Memory B cell (primary cell): ENCODE data around the gene ZEB2.
A peak's percentile ranks its signal among the peaks of the same experiment; 100 is the strongest.

Experiments
- ATAC-seq: fragments of 150-1000 bp; cut with Tn5 transposase; 2 replicates; pipeline ENCODE4 v1.10.0; 2021; ENCODE audit warnings: low read depth, mild to moderate bottlenecking, moderate library complexity
- DNase-seq, 2 donors: peaks; one replicate each; pipeline ENCODE4 v3.0.0; 2022; ENCODE audit warnings: low spot score in 2 of 2
- H3K27ac Mint-ChIP-seq: one replicate; pipeline ENCODE4 v1.8.0; 2022; ENCODE audit warnings: mild to moderate bottlenecking, moderate library complexity, mixed read lengths
- H3K27me3 Mint-ChIP-seq: one replicate; pipeline ENCODE4 v1.8.0; 2022; ENCODE audit warnings: mixed read lengths
- H3K36me3 Mint-ChIP-seq: one replicate; pipeline ENCODE4 v1.8.0; 2022; ENCODE audit warnings: mild to moderate bottlenecking, mixed read lengths
- H3K4me1 Mint-ChIP-seq: one replicate; pipeline ENCODE4 v1.8.0; 2022; ENCODE audit warnings: mixed read lengths
- H3K4me3 Mint-ChIP-seq: one replicate; pipeline ENCODE4 v1.8.0; 2022; ENCODE audit warnings: mild to moderate bottlenecking, moderate library complexity, mixed read lengths
- H3K9me3 Mint-ChIP-seq: one replicate; pipeline ENCODE4 v1.8.0; 2022; ENCODE audit warnings: mixed read lengths

ZEB2 gene

DNA sequence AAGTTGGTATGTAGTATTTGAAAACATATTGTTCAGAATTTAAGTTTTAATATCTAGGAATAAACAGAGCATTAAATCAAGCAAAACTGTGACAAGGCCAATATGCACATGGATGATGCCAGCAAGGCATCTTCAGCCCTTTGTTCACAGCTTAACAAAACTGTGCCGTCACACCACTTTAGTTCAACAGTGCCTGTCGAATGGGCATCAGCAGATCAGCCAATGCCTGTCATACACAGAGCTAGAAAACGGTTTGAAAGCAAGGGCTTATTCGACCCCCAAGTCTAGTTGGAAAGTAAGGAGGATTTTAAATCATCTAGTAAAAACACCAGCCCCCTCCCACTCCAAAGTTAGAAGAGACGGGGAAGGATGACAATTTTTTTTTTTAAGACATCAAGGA is 16.7 kb downstream of the ZEB2 start:
- DNase-seq (no peak), ATAC-seq (no peak)
- no peak overlapping the region for H3K27ac Mint-ChIP-seq
- H3K36me3 Mint-ChIP-seq: peaks cover 10% of the 10 kb centered on the region
- peaks cover 37% of the 10 kb centered on the region for H3K4me1 Mint-ChIP-seq
- no peaks in the 10 kb centered on the region for H3K9me3 Mint-ChIP-seq
- H3K27me3 Mint-ChIP-seq: no peaks in the 10 kb centered on the region
- H3K4me3 Mint-ChIP-seq: no peak overlapping the region

DNA sequence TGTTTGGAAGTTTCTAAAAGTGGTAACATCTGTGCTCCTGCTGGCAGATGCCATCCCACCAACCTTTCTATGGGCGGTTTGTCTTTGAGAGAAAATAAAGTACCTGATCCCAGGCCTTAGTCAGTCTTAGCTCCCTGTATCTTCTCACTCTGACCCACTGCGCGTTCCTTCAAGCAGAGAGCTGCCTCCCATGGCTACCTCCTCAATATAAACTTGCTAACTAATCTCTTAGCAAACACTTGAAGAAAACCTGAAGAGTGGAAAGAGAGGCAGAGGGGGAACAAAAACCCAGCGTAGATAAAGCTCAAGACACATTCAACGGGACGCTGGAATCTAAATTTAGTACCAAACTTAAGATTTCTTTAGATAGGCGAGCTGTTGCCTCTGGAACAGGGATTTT is 17.6 kb downstream of the ZEB2 start:
- no peak overlapping the region for H3K4me3 Mint-ChIP-seq
- H3K27ac Mint-ChIP-seq: peak overlapping the region; percentile 35
- DNase-seq (no peak), ATAC-seq (no peak)
- peaks cover 32% of the 10 kb centered on the region for H3K4me1 Mint-ChIP-seq
- no peaks in the 10 kb centered on the region for H3K27me3 Mint-ChIP-seq
- no peaks in the 10 kb centered on the region for H3K9me3 Mint-ChIP-seq
- peaks cover 12% of the 10 kb centered on the region for H3K36me3 Mint-ChIP-seq

DNA sequence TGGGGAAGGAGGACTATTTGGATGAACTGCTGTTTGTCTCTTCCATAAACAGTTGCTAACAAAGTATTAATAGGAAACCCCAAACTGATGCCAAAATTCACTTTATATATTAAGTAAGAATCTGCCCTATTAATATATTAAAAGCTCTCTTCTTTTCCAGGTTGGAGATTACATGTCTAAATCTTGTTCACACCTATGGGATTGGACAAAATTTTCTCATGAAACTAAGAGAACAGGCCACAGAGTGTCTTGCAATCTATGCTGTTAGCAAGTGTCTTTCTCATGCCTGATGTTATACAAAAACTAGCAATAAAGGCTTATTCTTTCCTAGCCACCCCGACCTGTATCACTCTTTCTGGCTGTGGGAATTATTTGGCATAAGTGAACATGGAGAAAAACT is 18.3 kb downstream of the ZEB2 start:
- Mint-ChIP-seq H3K4me1 (peaks cover 34% of the 10 kb centered on the region), H3K4me3 (no peak overlapping the region), H3K36me3 (peaks cover 12% of the 10 kb centered on the region), H3K9me3 (no peaks in the 10 kb centered on the region), H3K27me3 (no peaks in the 10 kb centered on the region), H3K27ac (peak overlapping the region; percentile 79)
- DNase-seq (no peak), ATAC-seq (no peak)

- H3K4me3 Mint-ChIP-seq: no peak overlapping the region
- peaks cover 36% of the 10 kb centered on the region for H3K4me1 Mint-ChIP-seq
- peaks cover 12% of the 10 kb centered on the region for H3K36me3 Mint-ChIP-seq
These were observed 18.8 kb downstream of the ZEB2 start for GRCh38 chr2:144501118-144501517.

GRCh38 chr2:144500563-144500962 is 19.4 kb downstream of the ZEB2 start:
- peaks cover 38% of the 10 kb centered on the region for H3K4me1 Mint-ChIP-seq
- peak overlapping the region; percentile 79 for H3K27ac Mint-ChIP-seq
- no peaks in the 10 kb centered on the region for H3K27me3 Mint-ChIP-seq
- H3K36me3 Mint-ChIP-seq: peaks cover 12% of the 10 kb centered on the region
- ATAC-seq (no peak), DNase-seq (no peak)
- no peak overlapping the region for H3K4me3 Mint-ChIP-seq
- H3K9me3 Mint-ChIP-seq: no peaks in the 10 kb centered on the region

More at GRCh38 chr2:144501118-144501517, 18.8 kb downstream of the ZEB2 start:
- H3K27ac Mint-ChIP-seq: peak overlapping the region; percentile 79
- no peaks in the 10 kb centered on the region for H3K9me3 Mint-ChIP-seq
- no peaks in the 10 kb centered on the region for H3K27me3 Mint-ChIP-seq
- DNase-seq: no peak
- ATAC-seq: no peak

- Mint-ChIP-seq H3K4me1 (peaks cover 36% of the 10 kb centered on the region), H3K27ac (no peak overlapping the region), H3K4me3 (no peak overlapping the region), H3K36me3 (peaks cover 10% of the 10 kb centered on the region), H3K27me3 (no peaks in the 10 kb centered on the region), H3K9me3 (no peaks in the 10 kb centered on the region)
- no peak for DNase-seq
- no peak for ATAC-seq
These were observed 21.6 kb downstream of the ZEB2 start for GRCh38 chr2:144498277-144498676.

- Mint-ChIP-seq H3K4me3 (no peak overlapping the region), H3K27me3 (no peaks in the 10 kb centered on the region), H3K9me3 (no peaks in the 10 kb centered on the region), H3K4me1 (peaks cover 43% of the 10 kb centered on the region), H3K27ac (peak overlapping the region; percentile 4), H3K36me3 (peaks cover 10% of the 10 kb centered on the region)
- ATAC-seq (no peak), DNase-seq (no peak)
These were observed 22.8 kb downstream of the ZEB2 start for GRCh38 chr2:144496977-144497598.

DNA sequence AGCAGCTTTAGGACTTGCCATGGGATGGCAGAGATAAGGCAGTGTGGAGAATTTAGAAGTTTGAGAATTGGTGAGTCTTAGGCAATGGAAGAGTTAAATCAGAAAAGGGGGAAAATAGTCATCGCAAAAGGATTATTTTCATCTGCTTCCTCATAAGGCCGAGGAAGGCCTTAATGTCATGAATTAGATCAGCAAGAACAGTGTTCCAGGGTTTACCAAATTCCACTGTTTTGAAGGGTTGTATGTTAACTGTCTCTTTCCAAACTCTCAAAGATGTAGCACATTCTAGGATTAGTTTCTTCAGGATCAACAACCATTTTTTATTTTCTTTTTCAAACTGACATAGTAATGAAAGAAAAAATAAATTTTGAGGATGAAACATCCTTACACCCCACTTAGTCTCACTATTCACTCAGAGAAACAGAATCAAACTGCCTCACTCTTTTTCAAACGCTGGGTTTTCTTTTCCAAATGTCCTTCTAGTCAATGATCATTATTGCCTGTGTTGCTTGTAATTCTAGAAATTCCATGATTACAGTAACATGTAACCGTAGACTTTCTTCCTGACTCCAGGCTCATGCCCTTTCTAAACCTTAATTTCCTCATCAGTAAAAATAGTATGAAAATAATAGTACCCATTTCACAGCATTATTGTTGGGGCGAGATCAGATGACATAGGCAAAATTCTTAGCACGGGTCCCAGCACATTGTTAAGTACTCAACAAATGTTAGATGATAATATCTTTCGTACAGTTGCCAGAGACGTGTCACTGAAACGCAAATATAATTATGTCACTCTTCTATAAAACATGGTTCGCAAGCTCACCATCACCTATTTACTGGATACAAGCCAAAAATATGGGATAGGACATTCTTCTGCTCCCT is 23.6 kb downstream of the ZEB2 start:
- ATAC-seq: no peak
- no peaks in the 10 kb centered on the region for H3K9me3 Mint-ChIP-seq
- DNase-seq: no peak
- peaks cover 47% of the 10 kb centered on the region for H3K4me1 Mint-ChIP-seq
- peak overlapping the region; percentile 4 for H3K27ac Mint-ChIP-seq
- H3K36me3 Mint-ChIP-seq: peaks cover 10% of the 10 kb centered on the region
- H3K27me3 Mint-ChIP-seq: no peaks in the 10 kb centered on the region
- H3K4me3 Mint-ChIP-seq: no peak overlapping the region

GRCh38 chr2:144495227-144496091 is 24.5 kb downstream of the ZEB2 start:
- Mint-ChIP-seq H3K4me3 (no peak overlapping the region), H3K27me3 (no peaks in the 10 kb centered on the region), H3K4me1 (peaks cover 46% of the 10 kb centered on the region), H3K9me3 (no peaks in the 10 kb centered on the region), H3K36me3 (peaks cover 7% of the 10 kb centered on the region), H3K27ac (peak overlapping the region; percentile 4)
- DNase-seq: no peak
- no peak for ATAC-seq

- no peak for DNase-seq
- ATAC-seq: peak; percentile 62
- Mint-ChIP-seq H3K36me3 (peaks cover 6% of the 10 kb centered on the region), H3K27ac (no peak overlapping the region), H3K4me1 (peaks cover 47% of the 10 kb centered on the region), H3K27me3 (no peaks in the 10 kb centered on the region), H3K9me3 (no peaks in the 10 kb centered on the region), H3K4me3 (no peak overlapping the region)
These were observed 26.7 kb downstream of the ZEB2 start for GRCh38 chr2:144493027-144493809.

- Mint-ChIP-seq H3K36me3 (peaks cover 5% of the 10 kb centered on the region), H3K4me3 (peak overlapping the region; percentile 71), H3K9me3 (no peaks in the 10 kb centered on the region), H3K4me1 (peaks cover 39% of the 10 kb centered on the region), H3K27ac (peak overlapping the region; percentile 82), H3K27me3 (no peaks in the 10 kb centered on the region)
- DNase-seq (peak in 1 of 2 donors; percentile 21), ATAC-seq (peak; percentile 82)
These were observed 29.1 kb downstream of the ZEB2 start for GRCh38 chr2:144490857-144491256.

DNA sequence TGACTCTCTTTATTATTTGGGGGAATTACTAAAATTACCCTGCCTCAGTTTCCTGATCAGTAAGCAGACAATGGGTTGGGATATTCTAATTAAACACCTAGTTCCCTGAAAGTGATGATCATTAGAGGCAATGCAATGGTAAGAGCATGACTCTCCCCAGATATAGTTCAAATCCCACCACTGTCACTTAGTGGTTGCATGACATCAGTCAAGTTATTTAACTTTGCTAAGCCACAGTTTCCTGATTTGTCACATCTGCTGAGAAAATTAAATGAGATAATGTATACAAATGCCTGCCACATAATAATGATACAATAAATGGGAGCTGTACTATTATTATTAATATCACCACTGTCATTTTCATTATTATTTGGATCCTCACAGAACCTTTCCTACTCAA is 29.9 kb downstream of the ZEB2 start:
- Mint-ChIP-seq H3K9me3 (no peaks in the 10 kb centered on the region), H3K4me1 (peaks cover 31% of the 10 kb centered on the region), H3K27ac (peak overlapping the region; percentile 82), H3K4me3 (no peak overlapping the region), H3K36me3 (peaks cover 5% of the 10 kb centered on the region), H3K27me3 (no peaks in the 10 kb centered on the region)
- no peak for ATAC-seq
- no peak for DNase-seq

DNA sequence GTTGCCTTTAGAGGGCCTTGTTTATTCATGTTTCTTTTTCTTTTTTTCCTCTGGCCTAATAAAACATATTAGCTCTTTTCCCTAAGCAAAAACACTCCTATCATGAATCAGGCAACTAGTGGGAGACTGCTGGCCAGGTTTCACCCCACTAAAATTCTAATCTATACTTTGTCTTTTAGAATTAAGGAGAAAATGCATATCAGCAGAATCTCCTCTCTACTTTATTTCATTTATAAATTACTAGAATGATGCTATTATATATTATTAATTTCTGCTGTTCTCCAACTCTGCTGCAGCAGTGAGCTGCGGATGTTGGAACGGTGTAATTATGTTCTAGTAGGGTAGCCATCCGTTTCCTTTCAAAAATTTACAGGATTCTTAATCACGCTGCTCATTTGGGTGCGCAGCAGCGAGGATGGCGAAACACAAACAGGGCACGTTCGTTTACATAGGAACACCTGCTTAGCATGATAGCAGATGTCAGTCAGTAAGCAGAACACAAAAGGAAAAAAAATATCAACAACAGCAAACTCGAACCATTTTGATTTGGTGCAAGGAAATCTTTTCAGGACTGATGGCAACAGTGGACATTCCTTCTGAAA is 30.5 kb downstream of the ZEB2 start:
- ATAC-seq (no peak), DNase-seq (no peak)
- peaks cover 32% of the 10 kb centered on the region for H3K4me1 Mint-ChIP-seq
- H3K4me3 Mint-ChIP-seq: no peak overlapping the region
- H3K36me3 Mint-ChIP-seq: peaks cover 7% of the 10 kb centered on the region
- H3K9me3 Mint-ChIP-seq: no peaks in the 10 kb centered on the region
- H3K27me3 Mint-ChIP-seq: no peaks in the 10 kb centered on the region
- no peak overlapping the region for H3K27ac Mint-ChIP-seq
